Hematopoietic multipotent progenitor cell treated with erythropoietin and hydrocortisone succinate and interleukin-3 and kit ligand, for 8 days (in vitro differentiated cells): ENCODE results near the gene CDH15.
A peak's percentile ranks its signal among the peaks of the same experiment; 100 is the strongest.

Experiments used
- DNase-seq: peaks from one replicate; pipeline ENCODE4 v3.0.0-alpha.2; 2015

Gene CDH15

GRCh38 chr16:89189358-89190025 lies 17.9 kb downstream of the CDH15 start:
- DNase-seq, result no peak

GRCh38 chr16:89190150-89190958 lies 18.8 kb downstream of the CDH15 start:
- no peak for DNase-seq

- DNase-seq, result no peak
Measured at GRCh38 chr16:89191033-89191900, 19.7 kb downstream of the CDH15 start.

GRCh38 chr16:89191901-89192185 lies 20.3 kb downstream of the CDH15 start:
- no peak for DNase-seq

- peak; percentile 59 for DNase-seq
Measured at GRCh38 chr16:89192186-89192955, 20.8 kb downstream of the CDH15 start.

- peak; percentile 32 for DNase-seq
Measured at GRCh38 chr16:89192956-89193575, 21.5 kb downstream of the CDH15 start.

- DNase-seq, result no peak
Measured at GRCh38 chr16:89193576-89194293, 22.2 kb downstream of the CDH15 start.

GRCh38 chr16:89194340-89195311 lies 23.1 kb downstream of the CDH15 start:
- DNase-seq, result no peak

GRCh38 chr16:89195521-89196171 lies 24.1 kb downstream of the CDH15 start:
- no peak for DNase-seq

GRCh38 chr16:89197033-89197632 lies 25.6 kb downstream of the CDH15 start:
- DNase-seq, result no peak

GRCh38 chr16:89197633-89198416 lies 26.3 kb downstream of the CDH15 start:
- DNase-seq, result no peak

GRCh38 chr16:89198417-89199240 lies 27.1 kb downstream of the CDH15 start:
- DNase-seq, result no peak

GRCh38 chr16:89199241-89200123 lies 27.9 kb downstream of the CDH15 start:
- DNase-seq, result no peak

GRCh38 chr16:89200124-89200849 lies 28.7 kb downstream of the CDH15 start, which contains the start of gene SLC22A31:
TSS of gene SLC22A31 (minus strand) at chr16:89200537. CDS start at chr16:89200501, 36 bp downstream.
- no peak for DNase-seq

- no peak for DNase-seq
Measured at GRCh38 chr16:89200850-89201411, 29.4 kb downstream of the CDH15 start.
